Femur (tissue), 1 donor: ENCODE results near the gene SIGLEC12.
"Not testable (repeated sequence)": the region's sequence is repeated elsewhere in the genome, so short reads cannot be mapped to it uniquely, and the experiment has no call there.

Experiments used
- DNase-seq: peaks from one replicate; pipeline ENCODE4 v3.0.0-alpha.2; 2017

The SIGLEC12 gene

DNA sequence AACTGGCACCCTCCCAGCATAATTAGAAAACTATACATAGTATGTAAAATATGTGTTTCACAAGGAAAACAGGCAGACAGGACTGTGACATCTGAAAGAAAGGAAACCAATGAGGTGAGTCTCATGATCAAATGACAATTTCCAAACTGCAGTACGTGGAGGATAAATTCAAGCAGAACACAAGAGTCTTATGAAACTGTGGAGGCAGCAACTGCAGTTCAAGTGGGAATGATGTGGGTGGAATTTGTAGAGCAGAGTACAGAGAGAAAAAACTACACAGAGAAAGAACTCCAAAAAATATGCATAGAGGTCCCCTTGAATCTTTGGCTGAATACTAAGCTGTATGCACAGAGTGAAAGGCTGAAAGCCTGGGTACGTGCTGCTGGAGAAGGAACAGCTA lies 20.2 kb upstream of the SIGLEC12 start:
- DNase-seq, result no peak

DNA sequence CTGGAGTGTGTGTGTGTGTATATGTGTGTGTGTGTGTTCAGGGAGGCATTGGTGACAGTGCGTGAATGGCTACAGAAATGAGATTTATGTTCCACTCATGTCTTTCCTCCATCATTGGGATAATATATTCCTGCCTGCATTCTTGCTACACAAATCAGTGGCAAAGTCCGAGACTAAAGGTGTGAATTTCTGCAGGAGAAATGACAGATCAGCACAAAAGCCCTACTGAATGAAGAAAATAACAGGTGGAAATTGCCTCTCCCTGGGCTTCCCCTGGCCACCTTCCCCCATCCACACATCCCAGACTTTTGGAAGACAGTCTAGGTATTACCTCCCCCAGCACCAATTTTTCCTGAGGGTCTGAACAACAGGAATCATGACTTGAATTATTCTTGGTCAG lies 19.8 kb upstream of the SIGLEC12 start:
- DNase-seq, result no peak

DNA sequence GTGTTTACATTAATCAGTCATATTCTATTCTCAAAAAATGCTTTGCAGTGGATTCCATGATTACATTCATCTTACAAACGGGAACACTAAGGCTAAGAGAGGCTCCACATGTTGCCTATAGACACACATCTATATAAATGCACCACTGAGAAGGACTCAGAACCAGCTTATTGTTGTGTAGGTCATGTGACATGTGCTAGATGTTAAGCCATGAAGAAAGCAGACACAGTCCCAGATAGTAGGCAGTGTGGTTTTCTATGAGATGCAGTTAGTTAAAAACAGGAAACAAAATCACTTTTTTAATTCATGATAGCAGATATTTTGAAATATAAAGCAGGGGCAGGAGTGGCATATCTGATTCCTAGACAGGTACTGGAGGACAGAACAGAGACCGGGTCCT lies 19.1 kb upstream of the SIGLEC12 start:
- DNase-seq, result no peak

DNA sequence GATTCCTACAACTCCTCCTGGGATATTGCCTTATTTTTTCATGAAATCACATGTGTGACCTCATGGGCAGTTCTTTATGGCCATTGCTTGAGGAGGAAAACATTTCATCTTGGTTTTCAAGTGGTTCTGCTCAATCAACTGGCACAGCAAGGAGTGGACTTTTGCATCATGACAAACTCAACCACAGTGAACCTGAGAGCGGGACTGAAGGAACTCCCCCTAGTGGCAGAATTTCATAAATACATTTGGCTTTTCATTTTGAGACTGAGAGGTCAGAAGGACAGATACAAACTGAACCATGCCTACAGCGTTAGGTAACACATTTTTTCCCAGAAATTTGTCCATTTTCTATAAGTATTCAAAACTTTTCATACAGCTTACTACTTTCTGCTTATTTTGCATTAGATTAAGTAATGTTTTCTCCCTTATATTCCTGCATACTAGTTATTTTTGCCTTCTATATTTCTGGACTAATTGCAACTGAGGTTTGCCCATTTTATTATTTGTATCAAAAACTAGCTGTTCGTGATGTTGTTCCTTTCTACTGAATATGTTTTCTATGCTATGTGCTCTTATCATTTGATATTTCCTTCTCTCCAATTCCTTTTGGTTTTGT lies 13.4 kb upstream of the SIGLEC12 start:
- no peak for DNase-seq

DNA sequence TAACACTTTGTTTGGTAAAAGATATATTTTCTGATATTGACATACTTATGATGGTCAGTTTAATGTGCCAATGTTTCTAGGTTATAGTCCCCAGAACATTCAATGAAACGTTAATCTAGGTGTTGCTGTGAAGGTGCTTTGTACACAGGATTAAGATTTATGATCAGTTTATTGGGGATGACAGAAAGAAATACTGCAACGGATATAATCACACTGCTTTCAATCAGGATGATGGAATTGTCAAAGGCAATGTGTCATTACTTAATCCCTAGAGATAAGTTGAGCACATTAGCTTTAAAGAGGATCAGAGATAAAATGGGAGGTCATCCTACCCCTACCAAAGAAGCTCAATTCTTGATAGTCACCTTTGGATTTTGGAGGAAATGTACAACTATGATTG lies 12.4 kb upstream of the SIGLEC12 start:
- no peak for DNase-seq

DNA sequence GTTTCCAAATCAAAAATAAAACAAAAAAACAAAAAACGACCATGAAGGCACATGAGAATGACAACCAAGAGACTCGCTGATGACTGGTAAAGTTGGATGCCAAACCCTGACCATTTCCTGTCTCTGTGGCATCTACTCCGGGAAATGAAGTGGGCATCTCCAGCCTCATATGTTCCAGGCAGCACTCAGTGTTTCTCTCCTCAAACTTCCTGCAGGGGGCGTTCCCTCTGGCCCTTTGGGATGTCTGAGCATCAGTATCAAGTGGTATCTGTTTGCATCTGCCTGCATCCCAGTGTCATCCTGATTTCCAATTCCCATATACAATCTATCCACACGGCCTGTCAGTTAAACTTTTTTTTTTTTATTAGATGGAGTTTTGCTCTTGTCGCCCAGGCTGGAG lies 9.8 kb upstream of the SIGLEC12 start:
- no peak for DNase-seq

DNA sequence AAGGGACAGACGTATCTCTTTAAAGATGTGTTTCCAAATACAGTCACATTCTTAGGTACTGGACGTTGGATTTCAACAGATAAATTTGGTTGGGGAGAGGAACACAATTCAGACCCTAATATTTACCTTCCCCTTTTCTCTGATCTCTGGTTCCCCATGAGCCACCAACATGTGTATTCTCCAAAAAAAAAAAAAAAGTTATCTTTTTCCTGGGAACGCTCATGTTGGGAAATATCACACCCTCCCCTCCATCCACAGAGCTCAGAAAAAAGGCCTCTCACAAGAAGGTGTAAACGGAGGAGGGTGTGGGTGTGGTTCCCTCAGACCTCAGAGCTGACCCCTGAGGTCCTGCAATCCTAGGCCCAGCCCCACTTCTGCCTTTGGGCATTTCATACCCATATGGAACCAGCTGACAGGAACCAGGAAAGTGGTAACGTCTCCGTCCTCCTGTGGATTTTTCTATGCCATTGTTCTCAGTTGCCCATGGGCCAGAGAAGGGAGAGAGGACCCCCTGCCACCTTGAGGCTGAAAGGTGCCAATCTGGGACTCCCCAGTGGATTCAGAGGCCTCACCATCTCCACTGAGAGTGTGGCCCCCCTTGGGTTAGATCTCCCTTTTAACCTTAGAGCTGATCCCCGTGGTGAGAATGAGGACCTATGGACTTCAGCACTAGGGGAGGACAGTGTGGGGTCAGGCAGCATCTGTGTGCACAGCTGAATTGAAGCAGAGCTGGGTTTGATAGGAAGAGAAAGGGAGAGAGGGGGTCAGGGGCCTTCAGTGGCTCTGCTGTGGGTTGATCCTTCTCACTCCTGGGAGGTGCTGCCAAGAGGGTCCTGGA lies 8.4 kb upstream of the SIGLEC12 start:
- no peak for DNase-seq

DNA sequence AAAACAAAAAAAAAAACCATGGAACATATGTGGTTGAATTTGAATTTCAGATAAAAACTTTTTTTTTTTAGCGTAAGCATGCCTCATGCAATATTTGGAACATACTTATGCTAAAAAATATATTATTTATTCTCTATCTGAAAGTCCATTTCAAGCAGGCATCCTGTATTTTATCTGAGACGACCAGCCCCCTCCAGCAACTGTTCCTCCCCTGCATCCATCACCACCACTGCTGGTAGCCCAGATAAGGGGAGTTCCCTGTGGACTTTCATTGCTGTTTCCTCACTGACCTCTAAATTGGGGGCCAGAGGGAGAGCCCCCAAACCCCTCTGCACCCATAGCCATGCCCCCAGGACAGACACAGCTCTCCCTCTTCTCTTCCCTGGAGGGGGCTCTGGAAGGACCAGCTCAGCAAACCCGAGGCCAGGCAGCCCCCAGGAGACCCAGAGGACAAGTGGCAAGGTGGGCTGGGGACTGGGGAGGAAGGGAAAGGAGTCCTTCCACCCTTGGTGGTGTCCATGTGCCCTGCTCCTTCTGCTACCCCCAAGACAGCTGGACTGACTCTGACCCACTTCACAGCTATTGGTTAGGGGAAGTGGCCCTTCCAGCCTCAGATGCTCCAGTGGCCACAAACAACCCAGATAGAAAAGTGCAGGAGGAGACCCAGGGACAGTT lies 6.6 kb upstream of the SIGLEC12 start:
- DNase-seq, result no peak

DNA sequence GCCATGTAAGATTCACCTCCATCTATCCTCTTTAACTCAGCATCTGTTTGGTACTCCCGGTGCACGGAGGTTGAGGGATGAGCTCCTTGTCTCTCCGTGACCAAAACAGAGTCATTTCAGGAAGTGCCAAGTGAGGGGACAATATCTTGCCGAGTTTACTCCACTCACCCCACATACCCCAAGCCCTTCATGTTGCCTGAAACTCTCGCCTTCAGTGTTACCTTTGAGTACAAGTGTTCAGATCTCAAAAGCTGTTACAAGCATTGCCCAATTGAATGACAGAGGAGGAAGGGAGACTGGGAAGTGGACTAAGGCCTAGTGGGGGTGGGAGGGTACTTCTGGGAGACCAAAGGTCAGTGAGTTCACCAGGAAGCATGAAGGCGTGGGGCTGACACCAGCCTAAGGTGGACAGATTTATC lies 6.0 kb upstream of the SIGLEC12 start:
- DNase-seq, result no peak

DNA sequence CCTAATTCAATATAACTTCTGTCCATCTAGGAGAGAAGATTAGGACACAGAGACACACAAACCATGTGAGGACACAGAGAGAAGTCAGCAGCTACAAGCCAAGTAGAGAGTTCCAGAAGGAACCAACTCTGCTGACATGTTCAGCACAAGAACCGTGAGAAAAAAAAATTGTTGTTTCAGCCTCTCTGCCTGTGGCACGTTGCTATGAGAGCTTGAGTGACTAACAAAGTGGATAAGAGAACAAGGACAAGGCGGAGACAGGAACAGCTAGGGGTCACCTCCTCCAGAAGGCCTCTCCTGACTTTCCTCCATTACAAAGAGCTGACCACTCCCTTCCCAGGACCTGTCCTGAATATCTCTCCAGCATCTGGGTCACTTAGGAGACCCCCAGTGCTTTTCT lies 5.6 kb upstream of the SIGLEC12 start:
- DNase-seq, result no peak

DNA sequence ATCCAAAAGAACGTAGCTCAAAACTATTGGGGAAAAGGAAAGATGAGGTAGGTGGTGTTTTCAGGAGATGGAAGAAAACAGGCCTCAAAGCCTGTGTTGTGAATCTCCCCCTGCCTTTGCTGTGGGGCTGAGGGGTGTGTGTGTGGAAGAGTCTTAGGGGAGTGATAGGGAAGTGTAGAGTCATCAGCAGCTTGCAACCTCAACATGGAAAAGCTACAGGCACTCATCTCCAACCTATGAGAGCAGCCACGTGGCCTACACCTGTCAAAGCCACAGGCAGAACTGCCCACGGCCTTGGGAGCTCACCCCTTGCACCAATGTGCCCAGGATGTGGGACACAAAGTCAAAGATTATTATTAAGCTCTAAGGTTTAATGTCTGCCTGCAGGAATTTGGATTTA lies 4.3 kb upstream of the SIGLEC12 start:
- no peak for DNase-seq

DNA sequence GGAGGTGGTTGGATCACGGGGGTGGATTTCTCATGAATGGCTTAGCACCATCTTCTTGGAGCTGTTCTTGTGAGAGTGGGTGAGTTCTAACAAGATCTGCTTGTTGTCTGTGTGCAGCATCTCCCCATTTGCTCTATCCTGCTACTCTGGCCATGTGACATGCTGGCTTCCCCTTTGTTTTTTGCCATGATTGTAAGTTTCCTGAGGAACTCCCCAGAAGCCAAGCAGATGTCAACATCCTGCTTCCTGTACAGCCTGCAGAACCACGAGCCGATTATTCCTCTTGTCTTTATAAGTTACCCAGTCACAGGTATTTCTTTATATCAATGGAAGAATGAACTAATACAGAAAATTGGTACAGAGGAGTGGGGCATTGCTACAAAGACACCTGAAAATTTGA lies 2.3 kb upstream of the SIGLEC12 start:
- DNase-seq, result no peak

DNA sequence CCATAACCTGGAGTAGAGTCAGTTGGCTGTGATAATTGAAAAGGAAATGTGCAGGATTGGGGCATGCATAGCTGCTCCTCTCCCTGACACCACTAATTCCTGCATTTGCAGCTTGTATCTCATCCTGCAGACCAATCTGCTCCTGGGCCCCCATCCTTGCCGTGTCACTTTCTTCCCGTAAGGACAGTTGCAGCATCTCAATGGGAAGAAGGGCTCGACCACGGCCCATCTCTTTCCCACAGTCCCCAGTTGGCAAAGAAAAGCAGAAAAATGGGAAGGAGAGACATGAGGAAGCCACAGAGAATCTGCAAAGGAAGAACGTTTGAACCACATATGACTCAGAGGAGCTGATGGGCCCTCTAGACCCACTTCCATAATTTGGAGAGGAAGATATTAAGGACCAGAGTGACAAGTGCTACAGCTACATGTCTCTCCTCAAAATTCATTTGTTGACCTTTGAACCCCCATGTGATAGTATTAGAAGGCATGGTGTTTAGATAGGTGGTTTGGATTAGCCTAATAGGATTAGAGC lies 1.8 kb upstream of the SIGLEC12 start:
- no peak for DNase-seq

DNA sequence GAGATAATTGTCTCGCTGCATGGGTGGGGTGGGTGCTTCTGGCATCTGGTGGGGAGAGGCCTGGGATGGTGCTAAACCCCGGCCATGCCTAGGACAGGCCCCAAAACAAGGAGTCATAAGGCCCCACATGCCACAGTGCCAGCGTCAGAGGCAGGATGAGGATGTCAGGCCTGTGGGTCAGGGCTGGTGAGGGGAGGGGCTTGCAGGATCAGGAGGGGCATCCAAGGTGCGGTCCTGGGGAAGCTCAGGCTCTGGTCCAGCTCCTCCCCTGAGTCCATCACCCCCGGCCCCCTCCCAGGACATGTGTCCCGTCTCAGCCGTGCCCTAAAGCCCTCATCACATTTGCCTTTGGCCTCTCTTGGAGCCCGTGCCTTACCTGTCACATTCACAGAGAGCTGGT lies 669 bp downstream of the SIGLEC12 start:
- DNase-seq, result not testable (repeated sequence)

DNA sequence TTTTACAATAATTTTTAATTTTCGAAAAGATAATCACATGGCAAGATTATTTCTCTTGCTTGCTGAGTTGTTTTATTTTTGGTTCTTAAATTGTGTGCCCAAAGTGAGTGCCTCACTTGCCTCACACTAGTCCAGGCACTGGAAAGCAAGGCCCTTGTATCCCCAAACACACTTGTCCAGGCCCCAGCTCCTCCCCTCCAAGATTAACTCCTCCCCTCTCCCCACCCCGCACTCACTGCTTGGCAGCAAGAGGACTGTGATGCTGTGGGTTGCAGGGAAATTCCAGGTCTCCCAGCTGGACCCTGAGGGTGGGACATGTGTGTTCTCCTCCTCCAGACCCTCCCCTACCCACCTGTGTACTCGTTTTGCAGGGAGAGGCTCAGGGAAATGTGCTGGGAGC lies 3.9 kb downstream of the SIGLEC12 start:
- DNase-seq, result no peak

DNA sequence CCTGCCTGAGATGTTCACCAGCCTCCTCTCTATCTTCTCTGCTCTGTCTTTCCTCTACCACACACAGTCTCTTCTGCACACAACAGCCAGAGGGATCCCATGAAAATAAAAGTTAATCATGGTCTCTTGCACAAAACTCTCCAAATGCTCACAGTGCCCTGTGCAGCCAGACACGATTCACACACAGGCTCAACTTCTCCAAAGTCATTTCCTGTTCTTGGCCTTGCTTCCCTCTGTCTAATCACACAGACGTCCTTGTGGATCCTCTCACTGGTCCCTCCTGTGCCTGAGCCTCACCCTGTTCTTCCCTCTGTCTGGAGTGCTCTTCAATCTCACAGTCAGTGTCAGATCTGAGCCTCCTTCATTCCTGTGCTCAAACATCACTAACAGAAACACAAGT lies 7.8 kb downstream of the SIGLEC12 start:
- no peak for DNase-seq

DNA sequence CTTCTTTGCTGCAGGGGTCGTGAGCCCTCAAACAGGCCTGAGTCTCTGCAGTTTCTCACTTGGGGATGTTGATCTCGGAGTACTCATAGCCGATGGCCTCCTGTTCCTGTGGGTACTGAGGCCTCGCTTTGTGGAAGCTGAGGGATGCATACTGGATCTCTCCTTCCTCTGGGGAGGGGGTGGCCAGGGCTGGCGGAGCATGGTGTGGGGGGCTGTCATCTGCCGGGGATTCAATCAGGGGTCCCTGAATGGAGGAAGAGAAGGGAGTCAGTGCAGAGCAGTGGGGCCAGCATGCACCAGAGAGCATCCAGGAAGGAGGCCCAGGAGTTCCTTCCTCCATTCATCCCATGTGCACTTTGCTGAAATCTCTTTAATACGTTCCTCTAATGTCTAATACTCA lies 10.0 kb downstream of the SIGLEC12 start:
- DNase-seq, result no peak

DNA sequence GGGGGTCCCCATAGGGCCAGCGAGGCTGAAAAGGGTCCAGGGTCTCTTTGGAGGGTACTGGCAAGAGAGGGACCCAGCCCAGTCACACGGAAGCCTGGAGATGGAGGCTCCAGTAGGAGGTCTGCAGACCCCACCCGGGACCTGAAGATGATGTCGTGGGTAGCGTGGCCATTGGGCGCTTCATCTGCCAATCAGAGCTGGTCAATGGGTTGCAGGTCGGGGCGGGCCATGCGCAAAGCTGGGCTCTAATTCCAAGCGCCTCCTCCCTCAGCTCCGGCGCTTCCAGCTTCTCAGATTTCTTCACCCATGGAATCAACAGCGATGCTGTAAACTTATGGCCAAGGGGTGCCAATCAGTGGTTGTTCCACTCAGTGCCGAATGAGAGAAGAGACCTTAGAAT lies 10.9 kb downstream of the SIGLEC12 start:
- no peak for DNase-seq

DNA sequence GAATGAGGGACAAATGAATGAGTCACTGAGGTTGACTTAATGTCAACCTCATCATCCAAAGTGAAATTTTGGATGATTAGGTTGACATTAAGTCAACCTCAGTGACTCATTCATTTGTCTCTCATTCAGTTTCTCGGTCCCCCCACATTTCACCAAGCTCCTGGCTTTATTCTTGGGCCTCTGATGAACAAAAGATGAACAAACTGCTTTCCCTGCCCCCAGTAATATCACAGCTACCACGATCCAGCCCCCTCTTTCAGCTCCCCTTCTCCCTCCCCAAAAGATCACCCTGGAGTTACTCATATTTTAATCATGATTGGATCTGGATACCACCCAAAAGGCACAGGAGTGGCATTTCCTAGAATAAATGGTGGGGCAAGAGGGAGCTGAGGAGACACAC lies 12.5 kb downstream of the SIGLEC12 start:
- DNase-seq, result no peak

DNA sequence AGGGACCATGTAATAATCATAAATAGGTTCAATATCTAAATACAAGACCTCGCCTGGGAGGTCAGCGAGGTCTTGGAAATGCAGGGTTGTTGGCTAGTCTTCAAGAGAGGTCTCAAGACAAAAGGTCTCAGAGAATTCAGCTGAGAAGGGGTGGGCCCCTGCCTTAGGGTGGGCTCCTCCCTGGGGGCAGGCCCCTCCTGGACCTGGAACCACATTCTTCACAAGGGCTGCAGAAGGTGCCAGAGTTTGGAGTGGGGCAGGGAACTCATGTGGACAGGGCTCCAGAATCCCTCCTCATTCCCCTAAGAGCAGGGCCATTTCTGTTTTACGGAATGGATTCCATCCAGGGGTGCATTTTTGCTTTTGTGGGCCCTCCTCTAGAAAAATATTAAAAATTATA lies 13.1 kb downstream of the SIGLEC12 start:
- no peak for DNase-seq

DNA sequence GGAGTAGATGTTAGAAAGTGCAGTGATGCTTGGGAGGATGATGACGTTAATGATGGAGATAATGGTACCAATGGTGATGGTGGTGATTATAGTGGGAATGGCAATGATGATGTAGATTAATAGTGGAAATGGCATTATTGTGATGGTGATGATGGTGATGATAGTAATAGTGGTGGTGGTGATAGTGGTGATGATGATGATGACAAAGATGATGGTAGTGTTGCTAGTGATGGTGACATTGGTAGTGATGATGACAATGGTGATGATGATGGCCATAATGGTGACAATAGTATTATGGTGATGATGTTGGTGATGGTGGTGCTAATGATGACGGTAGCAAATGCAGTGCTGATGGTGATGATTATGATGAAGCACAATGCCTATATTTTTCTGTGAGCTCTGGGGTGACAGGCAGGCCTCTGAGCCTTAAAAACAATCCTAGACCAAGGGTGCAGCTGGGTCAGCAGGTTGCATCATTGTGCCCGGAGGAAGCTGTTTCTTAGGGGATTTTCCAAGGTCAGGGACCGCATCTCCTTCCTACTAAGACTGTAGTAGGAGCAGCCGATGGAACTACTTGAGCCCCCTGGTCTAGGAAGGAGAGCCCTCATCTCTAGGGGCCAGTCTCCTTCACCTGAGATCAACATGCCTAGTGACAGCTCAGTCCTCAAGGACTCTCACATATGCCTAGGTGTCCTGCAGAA lies 15.5 kb downstream of the SIGLEC12 start:
- DNase-seq, result no peak

DNA sequence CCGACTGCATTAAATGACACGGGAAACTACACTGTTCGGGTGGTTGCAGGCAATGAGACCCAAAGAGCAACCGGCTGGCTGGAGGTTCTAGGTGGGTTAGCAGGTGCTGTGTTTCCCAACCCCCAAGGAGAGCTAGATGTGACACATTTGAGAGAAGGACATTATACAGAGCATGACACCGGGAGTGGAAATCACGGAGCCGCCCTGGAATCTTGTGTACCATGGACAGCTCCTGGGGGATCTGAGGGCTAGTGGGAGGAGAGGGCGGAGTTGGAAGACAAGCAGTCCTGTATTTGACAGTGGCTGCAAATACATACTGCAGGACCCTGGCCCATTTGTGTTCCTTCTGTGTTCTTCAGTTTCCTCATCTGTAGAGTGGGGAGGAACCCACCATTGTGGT lies 21.0 kb downstream of the SIGLEC12 start:
- no peak for DNase-seq
